HG02610 (cell line): ENCODE results near the gene PROC.

Experiments
- ATAC-seq: cut with Tn5 transposase; IDR thresholded peaks from one replicate; pipeline ENCODE4 v1.9.1; 2021; ENCODE audit warnings: mild to moderate bottlenecking, moderate library complexity; ENCODE audit not compliant: unreplicated experiment

PROC gene

DNA sequence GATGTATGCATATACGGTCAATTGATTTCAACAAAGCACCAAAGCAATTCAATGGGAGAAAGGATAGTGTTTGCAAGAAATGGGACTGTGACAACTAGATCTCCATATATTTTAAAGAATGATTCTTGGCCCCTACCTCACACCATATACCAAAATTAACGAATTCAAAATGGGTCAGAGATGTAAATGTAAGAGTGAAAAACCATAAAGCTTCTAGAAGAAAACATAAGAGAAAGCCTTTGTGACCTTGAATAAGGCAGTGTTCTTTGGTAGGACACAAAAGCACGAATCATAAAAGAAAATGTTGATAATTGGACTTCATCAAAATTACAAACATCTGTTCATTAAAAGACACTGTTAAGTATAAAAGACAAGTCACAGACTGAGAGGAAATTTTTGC lies 5.0 kb upstream of the PROC start:
- no peak for ATAC-seq

DNA sequence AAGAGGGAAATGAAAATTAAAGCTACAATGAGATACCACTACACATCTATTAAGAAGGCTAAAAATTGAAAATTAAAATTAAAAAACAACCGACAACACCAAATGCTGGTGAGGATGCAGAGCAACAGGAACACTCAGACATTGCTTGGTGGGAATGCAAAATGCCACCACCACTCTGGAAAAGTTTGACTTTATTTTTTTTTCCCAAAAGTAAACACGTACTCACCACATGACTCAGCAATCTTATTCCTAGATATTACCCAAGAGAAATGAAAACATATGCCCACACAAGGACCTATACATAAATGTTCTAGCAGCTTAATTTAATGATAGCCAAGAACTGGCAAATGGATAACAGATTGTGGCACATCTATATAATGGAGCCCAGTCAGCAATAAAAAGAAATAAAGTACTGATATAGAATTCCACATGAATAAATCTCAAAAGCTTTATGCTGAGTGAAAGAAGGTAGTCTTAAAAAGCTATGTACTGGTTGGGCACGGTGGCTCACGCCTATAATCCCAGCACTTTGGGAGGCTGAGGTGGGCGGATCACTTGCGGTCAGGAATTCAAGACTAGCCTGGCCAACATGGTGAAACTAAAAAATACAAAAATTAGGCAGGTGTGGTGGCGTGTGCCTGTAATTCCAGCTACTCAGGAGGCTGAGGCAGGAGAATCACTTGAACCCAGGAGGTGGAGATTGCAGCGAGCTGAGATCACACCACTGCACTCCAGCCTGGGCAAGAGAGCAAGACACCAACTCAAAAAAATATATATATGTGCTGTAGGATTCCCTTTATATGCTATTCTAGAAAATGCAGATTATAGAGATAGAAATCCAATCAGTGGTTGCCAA lies 4.2 kb upstream of the PROC start:
- ATAC-seq = no peak

DNA sequence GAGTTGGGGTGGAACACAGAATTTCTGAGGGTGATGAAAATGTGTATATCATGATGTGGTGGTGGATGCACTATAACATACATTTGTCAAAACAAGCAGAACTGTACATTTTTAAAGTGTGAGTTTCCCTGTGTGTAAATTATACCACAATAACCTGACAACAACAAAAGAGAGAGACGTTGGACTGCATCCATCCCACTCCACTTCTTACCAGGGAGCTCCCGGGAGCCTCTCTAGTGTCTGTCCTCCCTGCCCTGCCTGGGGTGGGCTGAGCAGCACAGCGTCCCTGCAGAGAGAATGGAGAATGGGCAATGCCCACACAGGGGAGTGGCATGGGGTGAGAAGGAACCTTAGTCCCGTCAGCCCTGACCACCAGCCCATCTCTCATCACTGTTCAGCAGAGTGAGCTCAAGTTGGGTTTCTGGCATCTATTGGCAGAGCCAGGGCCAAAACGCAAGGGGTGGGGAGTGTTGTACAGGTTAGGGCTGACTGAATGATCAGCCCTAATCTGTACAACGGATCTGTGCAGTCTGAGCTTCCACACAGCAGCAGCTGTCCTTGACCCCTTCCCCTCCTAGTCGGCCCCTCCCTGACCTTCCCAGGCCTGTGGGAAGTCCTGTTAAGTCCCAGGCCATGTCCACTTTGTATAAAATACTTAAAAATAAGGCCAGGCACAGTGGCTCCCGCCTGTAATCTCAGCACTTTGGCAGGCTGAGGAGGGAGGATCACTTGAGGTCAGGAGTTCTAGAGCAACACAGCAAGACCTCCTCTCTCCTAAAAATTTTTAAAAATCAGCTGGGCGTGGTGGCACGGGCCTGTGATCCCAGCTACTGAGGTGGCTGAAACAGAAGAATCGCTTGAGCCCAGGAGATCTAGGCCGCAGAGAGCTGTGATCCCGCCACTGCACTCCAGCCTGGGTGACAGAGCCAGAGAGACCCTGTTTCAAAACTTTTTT lies 3.3 kb upstream of the PROC start:
- no peak for ATAC-seq

DNA sequence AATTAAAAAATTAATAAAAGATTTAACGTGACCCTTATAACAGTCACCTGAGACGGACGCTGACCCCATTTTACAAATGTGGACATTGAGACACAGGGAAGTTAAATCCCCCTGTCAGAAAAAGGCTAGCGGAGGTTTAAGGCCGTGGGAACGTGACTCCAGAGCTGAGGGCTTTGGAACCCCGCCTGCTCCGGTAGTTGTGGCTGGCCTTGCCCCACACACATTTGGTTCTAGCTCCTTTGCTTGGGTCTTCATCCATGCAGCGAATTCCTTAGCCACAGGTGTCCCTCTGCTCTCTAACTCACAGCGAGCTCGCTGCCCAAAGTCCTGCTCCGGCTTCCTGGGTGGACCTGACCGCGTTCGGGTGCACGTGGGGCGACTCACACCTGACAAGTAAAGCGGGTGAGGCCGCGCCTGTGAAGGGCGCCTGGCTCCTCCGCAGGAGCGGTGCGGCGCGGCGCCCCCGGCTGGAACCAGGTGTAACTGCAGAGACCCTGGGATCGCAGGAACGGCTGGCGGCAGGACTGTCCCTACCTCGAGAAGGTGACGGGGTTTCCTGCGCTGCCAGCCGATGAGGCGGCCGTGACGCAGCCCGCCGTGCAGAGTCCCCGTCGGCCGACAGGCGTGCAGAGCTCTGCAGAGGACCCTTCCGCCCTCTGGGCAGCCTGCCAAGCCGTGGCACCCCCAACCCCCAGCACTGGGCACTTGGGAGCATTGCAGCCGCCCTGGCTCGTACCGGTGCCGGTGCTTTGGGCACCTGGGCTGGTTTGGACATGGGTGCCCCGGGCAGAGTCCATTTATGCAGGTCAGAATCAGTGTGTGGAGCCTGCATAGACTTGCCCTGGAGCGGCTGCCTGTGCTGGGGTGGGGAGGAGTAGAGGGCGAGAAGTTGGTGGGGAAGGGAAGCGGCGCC lies 2.4 kb upstream of the PROC start:
- peak; percentile 76 for ATAC-seq

DNA sequence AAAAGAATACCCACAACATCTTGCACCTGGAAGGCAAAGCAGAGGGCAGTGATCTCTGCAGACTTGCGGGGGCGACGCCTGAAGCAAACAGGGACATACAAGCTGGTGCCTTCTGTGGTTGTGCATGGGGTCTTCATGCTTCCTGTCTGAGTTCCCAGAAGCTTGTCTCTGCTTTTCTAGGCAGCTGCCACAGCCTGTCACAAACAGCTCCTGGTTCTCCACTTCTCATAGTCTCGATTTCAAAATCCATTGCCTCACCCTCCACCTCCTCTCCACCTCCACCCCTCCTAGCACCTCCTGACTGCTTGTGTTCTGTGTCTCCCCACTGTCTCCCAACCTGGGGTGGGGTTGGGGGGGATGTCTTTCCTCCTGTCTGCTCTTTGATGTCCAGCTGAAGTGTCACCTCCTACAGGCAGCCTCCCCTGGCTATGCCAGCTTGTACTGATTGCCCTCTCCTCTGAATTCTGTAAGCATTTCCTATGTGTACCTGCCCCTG lies 1.7 kb upstream of the PROC start:
- ATAC-seq = no peak

DNA sequence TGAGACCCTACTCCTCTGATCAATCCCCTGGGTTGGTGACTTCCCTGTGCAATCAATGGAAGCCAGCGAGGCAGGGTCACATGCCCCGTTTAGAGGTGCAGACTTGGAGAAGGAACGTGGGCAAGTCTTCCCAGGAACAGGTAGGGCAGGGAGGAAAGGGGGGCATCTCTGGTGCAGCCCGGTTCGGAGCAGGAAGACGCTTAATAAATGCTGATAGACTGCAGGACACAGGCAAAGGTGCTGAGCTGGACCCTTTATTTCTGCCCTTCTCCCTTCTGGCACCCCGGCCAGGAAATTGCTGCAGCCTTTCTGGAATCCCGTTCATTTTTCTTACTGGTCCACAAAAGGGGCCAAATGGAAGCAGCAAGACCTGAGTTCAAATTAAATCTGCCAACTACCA lies 821 bp upstream of the PROC start:
- no peak for ATAC-seq

DNA sequence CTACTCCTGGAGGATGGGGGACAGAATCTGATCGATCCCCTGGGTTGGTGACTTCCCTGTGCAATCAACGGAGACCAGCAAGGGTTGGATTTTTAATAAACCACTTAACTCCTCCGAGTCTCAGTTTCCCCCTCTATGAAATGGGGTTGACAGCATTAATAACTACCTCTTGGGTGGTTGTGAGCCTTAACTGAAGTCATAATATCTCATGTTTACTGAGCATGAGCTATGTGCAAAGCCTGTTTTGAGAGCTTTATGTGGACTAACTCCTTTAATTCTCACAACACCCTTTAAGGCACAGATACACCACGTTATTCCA lies 844 bp downstream of the PROC start:
- no peak for ATAC-seq

DNA sequence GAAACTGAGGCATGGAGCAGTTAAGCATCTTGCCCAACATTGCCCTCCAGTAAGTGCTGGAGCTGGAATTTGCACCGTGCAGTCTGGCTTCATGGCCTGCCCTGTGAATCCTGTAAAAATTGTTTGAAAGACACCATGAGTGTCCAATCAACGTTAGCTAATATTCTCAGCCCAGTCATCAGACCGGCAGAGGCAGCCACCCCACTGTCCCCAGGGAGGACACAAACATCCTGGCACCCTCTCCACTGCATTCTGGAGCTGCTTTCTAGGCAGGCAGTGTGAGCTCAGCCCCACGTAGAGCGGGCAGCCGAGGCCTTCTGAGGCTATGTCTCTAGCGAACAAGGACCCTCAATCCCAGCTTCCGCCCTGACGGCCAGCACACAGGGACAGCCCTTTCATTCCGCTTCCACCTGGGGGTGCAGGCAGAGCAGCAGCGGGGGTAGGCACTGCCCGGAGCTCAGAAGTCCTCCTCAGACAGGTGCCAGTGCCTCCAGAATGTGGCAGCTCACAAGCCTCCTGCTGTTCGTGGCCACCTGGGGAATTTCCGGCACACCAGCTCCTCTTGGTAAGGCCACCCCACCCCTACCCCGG lies 1.3 kb downstream of the PROC start:
- no peak for ATAC-seq

DNA sequence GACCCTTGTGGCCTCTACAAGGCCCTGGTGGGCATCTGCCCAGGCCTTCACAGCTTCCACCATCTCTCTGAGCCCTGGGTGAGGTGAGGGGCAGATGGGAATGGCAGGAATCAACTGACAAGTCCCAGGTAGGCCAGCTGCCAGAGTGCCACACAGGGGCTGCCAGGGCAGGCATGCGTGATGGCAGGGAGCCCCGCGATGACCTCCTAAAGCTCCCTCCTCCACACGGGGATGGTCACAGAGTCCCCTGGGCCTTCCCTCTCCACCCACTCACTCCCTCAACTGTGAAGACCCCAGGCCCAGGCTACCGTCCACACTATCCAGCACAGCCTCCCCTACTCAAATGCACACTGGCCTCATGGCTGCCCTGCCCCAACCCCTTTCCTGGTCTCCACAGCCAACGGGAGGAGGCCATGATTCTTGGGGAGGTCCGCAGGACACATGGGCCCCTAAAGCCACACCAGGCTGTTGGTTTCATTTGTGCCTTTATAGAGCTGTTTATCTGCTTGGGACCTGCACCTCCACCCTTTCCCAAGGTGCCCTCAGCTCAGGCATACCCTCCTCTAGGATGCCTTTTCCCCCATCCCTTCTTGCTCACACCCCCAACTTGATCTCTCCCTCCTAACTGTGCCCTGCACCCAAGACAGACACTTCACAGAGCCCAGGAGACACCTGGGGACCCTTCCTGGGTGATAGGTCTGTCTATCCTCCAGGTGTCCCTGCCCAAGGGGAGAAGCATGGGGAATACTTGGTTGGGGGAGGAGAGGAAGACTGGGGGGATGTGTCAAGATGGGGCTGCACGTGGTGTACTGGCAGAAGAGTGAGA lies 2.0 kb downstream of the PROC start:
- no peak for ATAC-seq

DNA sequence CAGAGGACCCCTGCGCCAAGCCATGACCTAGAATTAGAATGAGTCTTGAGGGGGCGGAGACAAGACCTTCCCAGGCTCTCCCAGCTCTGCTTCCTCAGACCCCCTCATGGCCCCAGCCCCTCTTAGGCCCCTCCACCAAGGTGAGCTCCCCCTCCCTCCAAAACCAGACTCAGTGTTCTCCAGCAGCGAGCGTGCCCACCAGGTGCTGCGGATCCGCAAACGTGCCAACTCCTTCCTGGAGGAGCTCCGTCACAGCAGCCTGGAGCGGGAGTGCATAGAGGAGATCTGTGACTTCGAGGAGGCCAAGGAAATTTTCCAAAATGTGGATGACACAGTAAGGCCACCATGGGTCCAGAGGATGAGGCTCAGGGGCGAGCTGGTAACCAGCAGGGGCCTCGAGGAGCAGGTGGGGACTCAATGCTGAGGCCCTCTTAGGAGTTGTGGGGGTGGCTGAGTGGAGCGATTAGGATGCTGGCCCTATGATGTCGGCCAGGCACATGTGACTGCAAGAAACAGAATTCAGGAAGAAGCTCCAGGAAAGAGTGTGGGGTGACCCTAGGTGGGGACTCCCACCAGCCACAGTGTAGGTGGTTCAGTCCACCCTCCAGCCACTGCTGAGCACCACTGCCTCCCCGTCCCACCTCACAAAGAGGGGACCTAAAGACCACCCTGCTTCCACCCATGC lies 3.0 kb downstream of the PROC start:
- no peak for ATAC-seq

DNA sequence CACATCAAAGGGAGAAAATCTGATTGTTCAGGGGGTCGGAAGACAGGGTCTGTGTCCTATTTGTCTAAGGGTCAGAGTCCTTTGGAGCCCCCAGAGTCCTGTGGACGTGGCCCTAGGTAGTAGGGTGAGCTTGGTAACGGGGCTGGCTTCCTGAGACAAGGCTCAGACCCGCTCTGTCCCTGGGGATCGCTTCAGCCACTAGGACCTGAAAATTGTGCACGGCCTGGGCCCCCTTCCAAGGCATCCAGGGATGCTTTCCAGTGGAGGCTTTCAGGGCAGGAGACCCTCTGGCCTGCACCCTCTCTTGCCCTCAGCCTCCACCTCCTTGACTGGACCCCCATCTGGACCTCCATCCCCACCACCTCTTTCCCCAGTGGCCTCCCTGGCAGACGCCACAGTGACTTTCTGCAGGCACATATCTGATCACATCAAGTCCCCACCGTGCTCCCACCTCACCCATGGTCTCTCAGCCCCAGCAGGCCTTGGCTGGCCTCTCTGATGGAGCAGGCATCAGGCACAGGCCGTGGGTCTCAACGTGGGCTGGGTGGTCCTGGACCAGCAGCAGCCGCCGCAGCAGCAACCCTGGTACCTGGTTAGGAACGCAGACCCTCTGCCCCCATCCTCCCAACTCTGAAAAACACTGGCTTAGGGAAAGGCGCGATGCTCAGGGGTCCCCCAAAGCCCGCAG lies 3.8 kb downstream of the PROC start:
- ATAC-seq = no peak

DNA sequence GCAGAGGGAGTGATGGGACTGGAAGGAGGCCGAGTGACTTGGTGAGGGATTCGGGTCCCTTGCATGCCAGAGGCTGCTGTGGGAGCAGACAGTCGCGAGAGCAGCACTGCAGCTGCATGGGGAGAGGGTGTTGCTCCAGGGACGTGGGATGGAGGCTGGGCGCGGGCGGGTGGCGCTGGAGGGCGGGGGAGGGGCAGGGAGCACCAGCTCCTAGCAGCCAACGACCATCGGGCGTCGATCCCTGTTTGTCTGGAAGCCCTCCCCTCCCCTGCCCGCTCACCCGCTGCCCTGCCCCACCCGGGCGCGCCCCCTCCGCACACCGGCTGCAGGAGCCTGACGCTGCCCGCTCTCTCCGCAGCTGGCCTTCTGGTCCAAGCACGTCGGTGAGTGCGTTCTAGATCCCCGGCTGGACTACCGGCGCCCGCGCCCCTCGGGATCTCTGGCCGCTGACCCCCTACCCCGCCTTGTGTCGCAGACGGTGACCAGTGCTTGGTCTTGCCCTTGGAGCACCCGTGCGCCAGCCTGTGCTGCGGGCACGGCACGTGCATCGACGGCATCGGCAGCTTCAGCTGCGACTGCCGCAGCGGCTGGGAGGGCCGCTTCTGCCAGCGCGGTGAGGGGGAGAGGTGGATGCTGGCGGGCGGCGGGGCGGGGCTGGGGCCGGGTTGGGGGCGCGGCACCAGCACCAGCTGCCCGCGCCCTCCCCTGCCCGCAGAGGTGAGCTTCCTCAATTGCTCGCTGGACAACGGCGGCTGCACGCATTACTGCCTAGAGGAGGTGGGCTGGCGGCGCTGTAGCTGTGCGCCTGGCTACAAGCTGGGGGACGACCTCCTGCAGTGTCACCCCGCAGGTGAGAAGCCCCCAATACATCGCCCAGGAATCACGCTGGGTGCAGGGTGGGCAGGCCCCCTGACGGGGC lies 4.6 kb downstream of the PROC start:
- ATAC-seq = peak; percentile 32

DNA sequence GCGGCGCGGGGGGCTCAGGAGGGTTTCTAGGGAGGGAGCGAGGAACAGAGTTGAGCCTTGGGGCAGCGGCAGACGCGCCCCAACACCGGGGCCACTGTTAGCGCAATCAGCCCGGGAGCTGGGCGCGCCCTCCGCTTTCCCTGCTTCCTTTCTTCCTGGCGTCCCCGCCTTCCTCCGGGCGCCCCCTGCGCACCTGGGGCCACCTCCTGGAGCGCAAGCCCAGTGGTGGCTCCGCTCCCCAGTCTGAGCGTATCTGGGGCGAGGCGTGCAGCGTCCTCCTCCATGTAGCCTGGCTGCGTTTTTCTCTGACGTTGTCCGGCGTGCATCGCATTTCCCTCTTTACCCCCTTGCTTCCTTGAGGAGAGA lies 5.2 kb downstream of the PROC start:
- ATAC-seq = peak; percentile 34

DNA sequence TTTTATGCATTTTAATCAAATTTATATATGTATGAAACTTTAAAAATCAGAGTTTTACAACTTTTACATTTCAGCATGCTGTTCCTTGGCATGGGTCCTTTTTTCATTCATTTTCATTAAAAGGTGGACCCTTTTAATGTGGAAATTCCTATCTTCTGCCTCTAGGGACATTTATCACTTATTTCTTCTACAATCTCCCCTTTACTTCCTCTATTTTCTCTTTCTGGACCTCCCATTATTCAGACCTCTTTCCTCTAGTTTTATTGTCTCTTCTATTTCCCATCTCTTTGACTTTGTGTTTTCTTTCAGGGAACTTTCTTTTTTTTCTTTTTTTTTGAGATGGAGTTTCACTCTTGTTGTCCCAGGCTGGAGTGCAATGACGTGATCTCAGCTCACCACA lies 5.7 kb downstream of the PROC start:
- ATAC-seq = no peak

DNA sequence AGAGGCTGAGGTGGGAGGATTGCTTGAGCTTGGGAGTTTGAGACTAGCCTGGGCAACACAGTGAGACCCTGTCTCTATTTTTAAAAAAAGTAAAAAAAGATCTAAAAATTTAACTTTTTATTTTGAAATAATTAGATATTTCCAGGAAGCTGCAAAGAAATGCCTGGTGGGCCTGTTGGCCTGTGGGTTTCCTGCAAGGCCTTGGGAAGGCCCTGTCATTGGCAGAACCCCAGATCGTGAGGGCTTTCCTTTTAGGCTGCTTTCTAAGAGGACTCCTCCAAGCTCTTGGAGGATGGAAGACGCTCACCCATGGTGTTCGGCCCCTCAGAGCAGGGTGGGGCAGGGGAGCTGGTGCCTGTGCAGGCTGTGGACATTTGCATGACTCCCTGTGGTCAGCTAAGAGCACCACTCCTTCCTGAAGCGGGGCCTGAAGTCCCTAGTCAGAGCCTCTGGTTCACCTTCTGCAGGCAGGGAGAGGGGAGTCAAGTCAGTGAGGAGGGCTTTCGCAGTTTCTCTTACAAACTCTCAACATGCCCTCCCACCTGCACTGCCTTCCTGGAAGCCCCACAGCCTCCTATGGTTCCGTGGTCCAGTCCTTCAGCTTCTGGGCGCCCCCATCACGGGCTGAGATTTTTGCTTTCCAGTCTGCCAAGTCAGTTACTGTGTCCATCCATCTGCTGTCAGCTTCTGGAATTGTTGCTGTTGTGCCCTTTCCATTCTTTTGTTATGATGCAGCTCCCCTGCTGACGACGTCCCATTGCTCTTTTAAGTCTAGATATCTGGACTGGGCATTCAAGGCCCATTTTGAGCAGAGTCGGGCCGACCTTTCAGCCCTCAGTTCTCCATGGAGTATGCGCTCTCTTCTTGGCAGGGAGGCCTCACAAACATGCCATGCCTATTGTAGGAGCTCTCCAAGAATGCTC lies 6.6 kb downstream of the PROC start:
- ATAC-seq = no peak
